ENCODE data around the gene OR10A3. TPM values are rescaled to one million over a fixed set of nuclear protein-coding genes. Genes with fewer than 3 reads are reported as not detected.
A peak's percentile ranks its signal among the peaks of the same experiment; 100 is the strongest.
"Not testable (repeated sequence)": the region's sequence is repeated elsewhere in the genome, so short reads cannot be mapped to it uniquely, and the experiment has no call there.

OR10A3 gene
- total RNA-seq (2014; rRNA removed; shearing (Covaris generic); ENCODE audit: low replicate concordance): not detected in 2 replicates

GRCh38 chr11:7941608-7942007 is at the start of gene OR10A3:
TSS of gene OR10A3 (minus strand) at chr11:7941708. CDS start at chr11:7939520, 2,188 bp downstream.
- Histone ChIP-seq H3K36me3 (no peaks in the 10 kb centered on the region), H3K9me3 (peaks cover 5% of the 10 kb centered on the region), H3K4me3 (no peak within 1 kb of the TSS), H3K27me3 (no peaks in the 10 kb centered on the region)
- no peak for DNase-seq

- not testable (repeated sequence) for DNase-seq, H3K27me3 ChIP-seq, H3K9me3 ChIP-seq
- Histone ChIP-seq H3K4me3 (peak overlapping the region; percentile 90), H3K36me3 (peaks cover 45% of the 10 kb centered on the region)
Measured at GRCh38 chr11:7987560-7987883, 46.0 kb upstream of the OR10A3 start.

GRCh38 chr11:7986768-7987559 is 45.5 kb upstream of the OR10A3 start, which contains the start of gene EIF3F:
TSS of gene EIF3F (plus strand) at chr11:7987337. CDS start at chr11:7987353, 16 bp downstream.
- H3K4me3 ChIP-seq: peak within 1 kb of the TSS; percentile 90
- peaks cover 39% of the 10 kb centered on the region for H3K36me3 ChIP-seq
- H3K9me3 ChIP-seq: no peaks in the 10 kb centered on the region
- no peaks in the 10 kb centered on the region for H3K27me3 ChIP-seq
- peak; percentile 88 for DNase-seq

- Histone ChIP-seq H3K4me3 (no peak overlapping the region), H3K9me3 (no peaks in the 10 kb centered on the region), H3K36me3 (peaks cover 13% of the 10 kb centered on the region), H3K27me3 (no peaks in the 10 kb centered on the region)
- no peak for DNase-seq
Measured at GRCh38 chr11:7983832-7984590, 42.5 kb upstream of the OR10A3 start.

GRCh38 chr11:7982582-7983119 is 41.1 kb upstream of the OR10A3 start:
- Histone ChIP-seq H3K36me3 (no peaks in the 10 kb centered on the region; the same call in 1 of the 2 replicates), H3K4me3 (no peak overlapping the region), H3K27me3 (no peaks in the 10 kb centered on the region), H3K9me3 (no peaks in the 10 kb centered on the region)
- no peak for DNase-seq

- H3K36me3 ChIP-seq: no peaks in the 10 kb centered on the region
- H3K27me3 ChIP-seq: no peaks in the 10 kb centered on the region
- no peak overlapping the region for H3K4me3 ChIP-seq
- DNase-seq: no peak
- no peaks in the 10 kb centered on the region for H3K9me3 ChIP-seq
Measured at GRCh38 chr11:7981619-7982157, 40.2 kb upstream of the OR10A3 start.

- H3K9me3 ChIP-seq: no peaks in the 10 kb centered on the region
- H3K4me3 ChIP-seq: 0 out of 2 replicates have a peak overlapping the region, but pooled peaks have one; percentile 5
- H3K27me3 ChIP-seq: no peaks in the 10 kb centered on the region
- no peaks in the 10 kb centered on the region for H3K36me3 ChIP-seq
- DNase-seq: peak; percentile 50
Measured at GRCh38 chr11:7977232-7977917, 35.9 kb upstream of the OR10A3 start.

GRCh38 chr11:7974668-7975067 is 33.2 kb upstream of the OR10A3 start:
- no peaks in the 10 kb centered on the region for H3K36me3 ChIP-seq
- no peaks in the 10 kb centered on the region for H3K27me3 ChIP-seq
- H3K9me3 ChIP-seq: no peaks in the 10 kb centered on the region
- no peak for DNase-seq
- H3K4me3 ChIP-seq: no peak overlapping the region

- H3K27me3 ChIP-seq: no peaks in the 10 kb centered on the region
- H3K36me3 ChIP-seq: no peaks in the 10 kb centered on the region
- no peak for DNase-seq
- H3K4me3 ChIP-seq: no peak overlapping the region
- H3K9me3 ChIP-seq: no peaks in the 10 kb centered on the region
Measured at GRCh38 chr11:7973011-7973410, 31.5 kb upstream of the OR10A3 start.

GRCh38 chr11:7971846-7972245 is 30.3 kb upstream of the OR10A3 start:
- no peak for DNase-seq
- Histone ChIP-seq H3K9me3 (no peaks in the 10 kb centered on the region), H3K4me3 (no peak overlapping the region), H3K27me3 (no peaks in the 10 kb centered on the region), H3K36me3 (no peaks in the 10 kb centered on the region)

GRCh38 chr11:7969756-7970646 is 28.5 kb upstream of the OR10A3 start:
- no peaks in the 10 kb centered on the region for H3K27me3 ChIP-seq
- DNase-seq: no peak
- H3K36me3 ChIP-seq: no peaks in the 10 kb centered on the region
- no peaks in the 10 kb centered on the region for H3K9me3 ChIP-seq
- no peak overlapping the region for H3K4me3 ChIP-seq

- no peaks in the 10 kb centered on the region for H3K27me3 ChIP-seq
- H3K9me3 ChIP-seq: no peaks in the 10 kb centered on the region
- H3K36me3 ChIP-seq: no peaks in the 10 kb centered on the region
- no peak for DNase-seq
- H3K4me3 ChIP-seq: no peak overlapping the region
Measured at GRCh38 chr11:7968686-7969085, 27.2 kb upstream of the OR10A3 start.

GRCh38 chr11:7967826-7968225 is 26.3 kb upstream of the OR10A3 start:
- H3K4me3 ChIP-seq: no peak overlapping the region
- no peaks in the 10 kb centered on the region for H3K36me3 ChIP-seq
- DNase-seq: no peak

GRCh38 chr11:7967097-7967496 is 25.6 kb upstream of the OR10A3 start:
- no peak for DNase-seq
- Histone ChIP-seq H3K4me3 (no peak overlapping the region), H3K9me3 (no peaks in the 10 kb centered on the region), H3K36me3 (no peaks in the 10 kb centered on the region), H3K27me3 (no peaks in the 10 kb centered on the region)

More at GRCh38 chr11:7967826-7968225, 26.3 kb upstream of the OR10A3 start:
- H3K9me3 ChIP-seq: no peaks in the 10 kb centered on the region
- no peaks in the 10 kb centered on the region for H3K27me3 ChIP-seq

- Histone ChIP-seq H3K9me3 (no peaks in the 10 kb centered on the region), H3K4me3 (no peak within 1 kb of the TSS), H3K36me3 (no peaks in the 10 kb centered on the region), H3K27me3 (no peaks in the 10 kb centered on the region)
- DNase-seq: peak; percentile 85
Measured at GRCh38 chr11:7965386-7965785, 23.9 kb upstream of the OR10A3 start, which contains the start of gene NLRP10. TSS of gene NLRP10 (minus strand) at chr11:7965447. CDS start at chr11:7963495, 1,952 bp downstream.

GRCh38 chr11:7964873-7965272 is 23.4 kb upstream of the OR10A3 start:
- peak; percentile 47 for DNase-seq
- Histone ChIP-seq H3K9me3 (no peaks in the 10 kb centered on the region), H3K27me3 (no peaks in the 10 kb centered on the region), H3K4me3 (no peak overlapping the region), H3K36me3 (no peaks in the 10 kb centered on the region)

All from MG63 (cell line).